ENCODE measurements around the gene PLCB1.
"Not testable (repeated sequence)": the region's sequence is repeated elsewhere in the genome, so short reads cannot be mapped to it uniquely, and the experiment has no call there.

Gene PLCB1

DNA sequence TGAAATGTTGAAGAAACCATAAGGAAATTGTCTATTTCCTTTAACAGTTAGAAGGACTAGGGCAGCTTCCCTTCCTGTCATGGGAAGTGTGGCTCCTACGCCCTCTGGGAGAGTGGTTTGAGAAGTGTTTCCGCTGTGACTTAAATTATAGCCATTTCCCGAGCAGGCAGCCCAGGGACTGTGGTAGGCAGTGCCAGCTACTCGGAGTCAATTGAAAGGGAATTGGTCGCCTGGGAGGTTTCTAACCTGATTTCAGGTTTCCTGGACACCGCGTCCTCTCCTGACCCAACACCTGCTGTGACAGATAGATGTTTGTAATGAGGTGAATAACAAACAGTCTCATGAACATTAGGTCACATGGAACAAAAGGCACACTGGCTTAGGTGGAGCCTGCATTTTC, 680.8 kb downstream of the PLCB1 start:
- no peak overlapping the region for H3K4me3 ChIP-seq (ENCODE audit: low read depth, low read length)
- TF ChIP-seq, protein P1, sequence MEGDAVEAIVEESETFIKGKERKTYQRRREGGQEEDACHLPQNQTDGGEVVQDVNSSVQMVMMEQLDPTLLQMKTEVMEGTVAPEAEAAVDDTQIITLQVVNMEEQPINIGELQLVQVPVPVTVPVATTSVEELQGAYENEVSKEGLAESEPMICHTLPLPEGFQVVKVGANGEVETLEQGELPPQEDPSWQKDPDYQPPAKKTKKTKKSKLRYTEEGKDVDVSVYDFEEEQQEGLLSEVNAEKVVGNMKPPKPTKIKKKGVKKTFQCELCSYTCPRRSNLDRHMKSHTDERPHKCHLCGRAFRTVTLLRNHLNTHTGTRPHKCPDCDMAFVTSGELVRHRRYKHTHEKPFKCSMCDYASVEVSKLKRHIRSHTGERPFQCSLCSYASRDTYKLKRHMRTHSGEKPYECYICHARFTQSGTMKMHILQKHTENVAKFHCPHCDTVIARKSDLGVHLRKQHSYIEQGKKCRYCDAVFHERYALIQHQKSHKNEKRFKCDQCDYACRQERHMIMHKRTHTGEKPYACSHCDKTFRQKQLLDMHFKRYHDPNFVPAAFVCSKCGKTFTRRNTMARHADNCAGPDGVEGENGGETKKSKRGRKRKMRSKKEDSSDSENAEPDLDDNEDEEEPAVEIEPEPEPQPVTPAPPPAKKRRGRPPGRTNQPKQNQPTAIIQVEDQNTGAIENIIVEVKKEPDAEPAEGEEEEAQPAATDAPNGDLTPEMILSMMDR (IDR thresholded peaks at IDR 0.05; ENCODE audit: low read depth, low read length) = no peak

GRCh38 chr20:8815208-8815607, 683.1 kb downstream of the PLCB1 start:
- H3K4me3 ChIP-seq (ENCODE audit: low read depth, low read length) = no peak overlapping the region
- TF ChIP-seq, protein P1 (IDR thresholded peaks at IDR 0.05; ENCODE audit: low read depth, low read length) = no peak

GRCh38 chr20:8829256-8829655, 697.2 kb downstream of the PLCB1 start:
- no peak overlapping the region for H3K4me3 ChIP-seq (ENCODE audit: low read depth, low read length)
- TF ChIP-seq, protein P1 (IDR thresholded peaks at IDR 0.05; ENCODE audit: low read depth, low read length) = peak; percentile 15; the same call in 1 of the 2 replicates

GRCh38 chr20:8834294-8834693, 702.2 kb downstream of the PLCB1 start:
- not testable (repeated sequence) for H3K4me3 ChIP-seq (ENCODE audit: low read depth, low read length)

GRCh38 chr20:8834851-8835250, 702.8 kb downstream of the PLCB1 start:
- TF ChIP-seq, protein P1 (IDR thresholded peaks at IDR 0.05; ENCODE audit: low read depth, low read length) = no peak
- H3K4me3 ChIP-seq (ENCODE audit: low read depth, low read length) = no peak overlapping the region

- TF ChIP-seq, protein P1 (IDR thresholded peaks at IDR 0.05; ENCODE audit: low read depth, low read length) = no peak
- no peak overlapping the region for H3K4me3 ChIP-seq (ENCODE audit: low read depth, low read length)
Observed at GRCh38 chr20:8837396-8837795, 705.3 kb downstream of the PLCB1 start.

- no peak overlapping the region for H3K4me3 ChIP-seq (ENCODE audit: low read depth, low read length)
- TF ChIP-seq, protein P1 (IDR thresholded peaks at IDR 0.05; ENCODE audit: low read depth, low read length) = no peak
Observed at GRCh38 chr20:8842525-8842924, 710.5 kb downstream of the PLCB1 start.

DNA sequence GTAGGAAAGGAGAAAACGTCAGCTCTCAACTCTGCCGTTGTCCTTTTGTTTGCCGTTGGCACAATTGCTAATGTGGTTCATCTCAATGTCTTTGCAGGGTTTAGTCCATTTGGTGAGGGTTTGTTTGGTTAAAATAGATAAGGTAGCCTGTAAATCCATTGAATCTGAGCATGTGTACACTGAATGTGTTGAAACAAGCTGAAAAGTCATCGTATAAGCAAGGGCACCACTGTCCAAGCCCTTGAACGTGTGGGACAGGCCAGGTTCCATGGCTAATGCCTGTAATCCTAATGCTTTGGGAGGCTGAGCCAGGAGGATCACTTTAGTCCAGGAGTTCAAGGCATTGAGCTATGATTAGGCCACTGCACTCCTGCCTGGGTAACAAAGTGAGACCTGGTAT, 712.1 kb downstream of the PLCB1 start:
- TF ChIP-seq, protein P1 (IDR thresholded peaks at IDR 0.05; ENCODE audit: low read depth, low read length) = no peak
- H3K4me3 ChIP-seq (ENCODE audit: low read depth, low read length) = no peak overlapping the region
